HepG2 (cell line): ENCODE results near the gene BRSK2. TPM values are rescaled to one million over a fixed set of nuclear protein-coding genes. Genes with fewer than 3 reads are reported as not detected.

Experiments
- ATAC-seq: fragments of 200-7000 bp; cut with Tn5 transposase; 3 replicates; pipeline ENCODE4 v1.9.1; 2020; ENCODE audit warnings: mild to moderate bottlenecking, moderate library complexity
- BruUV-seq: library from RNA; stranded (reverse); fragments of 400-500 nt; replicated peaks from 2 replicates; lab custom pipeline; 2021; lab: Mats Ljungman, UMichigan
- CTCF ChIA-PET: fragments of 300-600 bp; formaldehyde crosslinking; extraction: SDS; loops from one replicate; lab custom pipeline; 2021; ENCODE audit warnings: low total read pairs, inconsistent platforms, low intra/inter-chr PET ratio; lab: Yijun Ruan, JAX
- POLR2A ChIA-PET: fragments of 350-600 bp; sonication (Branson Sonifier 250); formaldehyde crosslinking; loops from one replicate; lab custom pipeline; 2020; ENCODE audit warnings: antibody characterized with exemption, inconsistent platforms; lab: Yijun Ruan, JAX
- DNase-seq: peaks from one replicate; pipeline ENCODE4 v3.0.0-alpha.2; 2015; ENCODE audit warnings: low spot score
- FAIRE-seq: peaks from 3 replicates; lab custom pipeline; 2011; peaks lifted over from hg19 to GRCh38; lab: Jason Lieb, UNC
- H2AFZ ChIP-seq: one replicate; pipeline ENCODE4 v1.6.1; 2011; ENCODE audit warnings: low read length, inconsistent platforms
- H3K27ac ChIP-seq: fragments of 300-600 bp; 3 replicates; pipeline ENCODE4 v1.8.0; 2011; ENCODE audit warnings: mixed run types, mild to moderate bottlenecking, mixed read lengths, low read length, inconsistent platforms; ENCODE audit not compliant: insufficient read depth; ENCODE audit errors: extremely low read length
- H3K27me3 ChIP-seq, 2 experiments: fragments of 200-600 bp in 1 of 2; 2 replicates in 1 of 2; 3 replicates in 1 of 2; pipeline versions ENCODE4 v1.6.0 to v1.8.0; 2011; ENCODE audit warnings: low read length in 2 of 2, mild to moderate bottlenecking in 2 of 2, moderate library complexity in 2 of 2, inconsistent platforms in 1 of 2; ENCODE audit not compliant: insufficient read depth in 2 of 2, control insufficient read depth in 1 of 2
- H3K36me3 ChIP-seq, 2 experiments: fragments of 200-600 bp in 1 of 2; replicated peaks in 1 of 2; 2 replicates in 1 of 2; 3 replicates in 1 of 2; pipeline versions ENCODE4 v1.5.1 to v1.8.0; 2011; ENCODE audit warnings: low read length in 2 of 2, inconsistent platforms in 1 of 2; ENCODE audit not compliant: insufficient read depth in 2 of 2, control insufficient read depth in 1 of 2
- H3K4me1 ChIP-seq: 2 replicates; pipeline ENCODE4 v1.5.1; 2012; ENCODE audit warnings: low read length, inconsistent platforms; ENCODE audit not compliant: insufficient read depth
- H3K4me2 ChIP-seq: 2 replicates; pipeline ENCODE4 v1.6.0; 2011; ENCODE audit warnings: low read depth, low read length, inconsistent platforms
- H3K4me3 ChIP-seq, 3 experiments: fragments of 200-600 bp in 1 of 3; sonication (generic), shearing (Covaris generic) in 1 of 3; replicated peaks in 1 of 3; 2 replicates each; pipeline ENCODE4 v1.5.1; 2011 to 2016; ENCODE audit warnings: low read length in 3 of 3, inconsistent platforms in 2 of 3, low read depth in 2 of 3, mild to moderate bottlenecking in 2 of 3, control low read depth in 1 of 3, mixed read lengths in 1 of 3; ENCODE audit not compliant: insufficient read depth in 1 of 3
- H3K79me2 ChIP-seq: one replicate; pipeline ENCODE4 v1.6.1; 2011; ENCODE audit warnings: low read length, inconsistent platforms; ENCODE audit not compliant: insufficient read depth
- H3K9ac ChIP-seq: 2 replicates; pipeline ENCODE4 v1.6.0; 2011; ENCODE audit warnings: mild to moderate bottlenecking, low read depth, low read length, inconsistent platforms; ENCODE audit not compliant: insufficient read depth
- H3K9me3 ChIP-seq: 2 replicates; pipeline ENCODE4 v1.5.1; 2012; ENCODE audit warnings: mild to moderate bottlenecking, low read length
- H4K20me1 ChIP-seq: 2 replicates; pipeline ENCODE4 v1.6.0; 2011; ENCODE audit warnings: inconsistent platforms, mild to moderate bottlenecking, low read length, moderate library complexity; ENCODE audit not compliant: insufficient read depth
- FIP1L1 ChIP-seq: fragments of 200-400 bp; formaldehyde crosslinking; IDR thresholded peaks from 2 replicates; pipeline ENCODE4 v1.6.1; 2018; ENCODE audit warnings: low read depth, mild to moderate bottlenecking, low read length, moderate library complexity, borderline replicate concordance; ENCODE audit not compliant: insufficient read depth
- FOXK2 ChIP-seq: fragments of 450-650 bp; IDR thresholded peaks from 2 replicates; pipeline ENCODE4 v1.6.1; 2016
- GPBP1L1 ChIP-seq: sonication (generic); formaldehyde crosslinking; IDR thresholded peaks from 2 replicates; pipeline ENCODE4 v1.5.0; 2020; ENCODE audit warnings: mild to moderate bottlenecking, missing genetic modification reagents
- GTF3A ChIP-seq: sonication (generic); formaldehyde crosslinking; conservative IDR thresholded peaks from 2 replicates; pipeline ENCODE4 v1.4.0; 2020; ENCODE audit warnings: mild to moderate bottlenecking, missing genetic modification reagents
- GZF1 ChIP-seq: sonication (generic); formaldehyde crosslinking; IDR thresholded peaks from 2 replicates; pipeline ENCODE4 v1.5.1; 2020; ENCODE audit warnings: mild to moderate bottlenecking, missing genetic modification reagents
- JUN ChIP-seq: sonication (generic); formaldehyde crosslinking; IDR thresholded peaks from 2 replicates; pipeline ENCODE4 v1.4.0; 2020; ENCODE audit warnings: mild to moderate bottlenecking, missing genetic modification reagents
- MED13 ChIP-seq: sonication (generic); formaldehyde crosslinking; IDR thresholded peaks from 2 replicates; pipeline ENCODE4 v1.5.0; 2020; ENCODE audit warnings: missing genetic modification reagents
- PBX2 ChIP-seq: IDR thresholded peaks from 2 replicates; pipeline ENCODE4 v1.6.1; 2016; ENCODE audit warnings: control low read depth
- RBM22 ChIP-seq: fragments of 200-400 bp; formaldehyde crosslinking; optimal IDR thresholded peaks from 2 replicates; pipeline ENCODE3; 2017; ENCODE audit warnings: mild to moderate bottlenecking, low read length, moderate library complexity
- RCOR2 ChIP-seq: IDR thresholded peaks from 2 replicates; pipeline ENCODE4 v1.6.1; 2016; ENCODE audit warnings: missing biosample characterization, missing genetic modification reagents
- ZMYM4 ChIP-seq: sonication (generic); formaldehyde crosslinking; IDR thresholded peaks from 2 replicates; pipeline ENCODE4 v1.8.1; 2023; ENCODE audit warnings: mild to moderate bottlenecking, missing genetic modification reagents
- ZNF136 ChIP-seq: sonication (generic); formaldehyde crosslinking; IDR thresholded peaks from 2 replicates; pipeline ENCODE4 v1.8.1; 2022; ENCODE audit warnings: low read depth, mild to moderate bottlenecking, moderate library complexity, missing genetic modification reagents
- ZNF20 ChIP-seq: sonication (generic); formaldehyde crosslinking; IDR thresholded peaks from 2 replicates; pipeline ENCODE4 v1.4.0; 2020; ENCODE audit warnings: mild to moderate bottlenecking, moderate library complexity, missing genetic modification reagents
- ZNF225 ChIP-seq: sonication (generic); formaldehyde crosslinking; IDR thresholded peaks from 2 replicates; pipeline ENCODE4 v1.4.0; 2020; ENCODE audit warnings: mild to moderate bottlenecking, missing genetic modification reagents
- ZNF432 ChIP-seq: sonication (generic); formaldehyde crosslinking; IDR thresholded peaks from 2 replicates; pipeline ENCODE4 v1.5.0; 2020; ENCODE audit warnings: missing genetic modification reagents, mild to moderate bottlenecking, borderline replicate concordance
- ZNF501 ChIP-seq: sonication (generic); formaldehyde crosslinking; IDR thresholded peaks from 2 replicates; pipeline ENCODE4 v1.5.1; 2020; ENCODE audit warnings: mild to moderate bottlenecking, moderate library complexity, missing genetic modification reagents
- ZNF766 ChIP-seq: sonication (generic); formaldehyde crosslinking; IDR thresholded peaks from 2 replicates; pipeline ENCODE4 v1.5.0; 2020; ENCODE audit warnings: missing genetic modification reagents, borderline replicate concordance
- WGBS: methylation state at CpG from one replicate; pipeline ENCODE4 v1.1.6; 2017; ENCODE audit warnings: low lambda C conversion rate; 5-methylcytosine and 5-hydroxymethylcytosine counted together
- in situ Hi-C: cut with HindIII; loops from 2 replicates; pipeline ENCODE4 v1.10.0; 2017; ENCODE audit warnings: low pct_unique_long_range_greater_than_20kb; ENCODE audit not compliant: extremely low pct_ligation_motif_present
- intact Hi-C: fragments of 100-400 bp; cut with micrococcal nuclease; formaldehyde crosslinking; loops from one replicate; pipeline ENCODE4 v1.10.0; 2022; ENCODE audit not compliant: unreplicated experiment
- polyA plus RNA-seq, 8 experiments: library from polyadenylated mRNA; depleted of rRNA in 3 of 8; stranded (reverse) in 7 of 8; unstranded in 1 of 8; fragments of >200 nt; fragmentation: Illumina TruSeq in 4 of 8; extraction: Trizol in 4 of 8; gene quantifications; 2 replicates each; pipeline versions ENCODE4 v1.2.1 to v1.2.3, GENCODE V29; 2011 to 2016; ENCODE audit warnings: low read depth in 4 of 8, missing spikeins in 1 of 8, mixed read lengths in 1 of 8; ENCODE audit not compliant: insufficient read depth in 1 of 8
- total RNA-seq, 5 experiments: library from RNA; depleted of rRNA; stranded (reverse); fragments of >200 nt; fragmentation: Illumina TruSeq; extraction: Trizol; gene quantifications; 2 replicates each; pipeline ENCODE4 v1.2.3, GENCODE V29; 2016; ENCODE audit warnings: low read depth in 1 of 5

BRSK2 gene
- total and polyA plus RNA-seq, 2 of the 13 experiments (the other 11 are each of a cell fraction or from before 2014, with no cell fraction given), result 0.74 to 1.1 TPM

GRCh38 chr11:1444823-1445422 lies 55.2 kb downstream of the BRSK2 start:
- H4K20me1 ChIP-seq, result peaks cover 5% of the 10 kb centered on the region; the same call in 1 of the 2 replicates
- FAIRE-seq (no peak), DNase-seq (no peak), ATAC-seq (no peak)
- WGBS, result 48% methylated on average over 27 of the region's 32 CpGs
- no peak overlapping the region for H2AFZ ChIP-seq
- no peak for TF ChIP-seq ZNF766 (CRISPR knock-in tag)
- TF ChIP-seq ZNF432 (CRISPR knock-in tag), result no peak
- TF ChIP-seq RCOR2, result no peak
- TF ChIP-seq RBM22, result no peak
- TF ChIP-seq MED13 (CRISPR knock-in tag), result no peak
- no peak for TF ChIP-seq ZNF136 (CRISPR knock-in tag)
- TF ChIP-seq ZNF20 (CRISPR knock-in tag), result no peak
- H3K27ac ChIP-seq, result no peak overlapping the region
- H3K36me3 ChIP-seq, result no peaks in the 10 kb centered on the region
- no peaks in the 10 kb centered on the region for H3K79me2 ChIP-seq
- H3K4me1 ChIP-seq, result no peaks in the 10 kb centered on the region
- peaks cover 5 to 22% of the 10 kb centered on the region in 2 experiments; a peak in 4 of 5 replicates for H3K27me3 ChIP-seq
- ChIA-PET CTCF (no interaction called here), POLR2A (no interaction called here)
- H3K4me2 ChIP-seq, result no peak overlapping the region
- intact Hi-C loops (no loop called here), in situ Hi-C loops (no loop called here)
- no peak overlapping the region for H3K9ac ChIP-seq
- no TSS peak for BruUV-seq
- no peaks in the 10 kb centered on the region for H3K9me3 ChIP-seq
- no peak overlapping the region for H3K4me3 ChIP-seq

- ATAC-seq (no peak), DNase-seq (no peak), FAIRE-seq (no peak)
- Histone ChIP-seq H4K20me1 (peaks cover 5% of the 10 kb centered on the region; the same call in 1 of the 2 replicates), H3K9me3 (no peaks in the 10 kb centered on the region), H3K27me3 (peaks cover 5 to 22% of the 10 kb centered on the region in 2 experiments; a peak in 4 of 5 replicates), H3K36me3 (no peaks in the 10 kb centered on the region), H3K27ac (no peak overlapping the region), H3K79me2 (no peaks in the 10 kb centered on the region), H3K4me3 (no peak overlapping the region), H3K4me2 (no peak overlapping the region), H3K4me1 (no peaks in the 10 kb centered on the region), H3K9ac (no peak overlapping the region), H2AFZ (no peak overlapping the region)
- CTCF ChIA-PET, result no interaction called here
- in situ Hi-C loops (no loop called here), intact Hi-C loops (no loop called here)
- BruUV-seq, result no TSS peak
- 71% methylated on average over 16 of the region's 30 CpGs for WGBS
- POLR2A ChIA-PET, result no interaction called here
- TF ChIP-seq ZNF501 (CRISPR knock-in tag), result no peak
- no peak for TF ChIP-seq GZF1 (CRISPR knock-in tag)
- no peak for TF ChIP-seq FIP1L1
- no peak for TF ChIP-seq ZMYM4 (CRISPR knock-in tag)
- no peak for TF ChIP-seq GPBP1L1 (CRISPR knock-in tag)
- TF ChIP-seq JUN (CRISPR knock-in tag), result no peak
- TF ChIP-seq ZNF225 (CRISPR knock-in tag), result no peak
- TF ChIP-seq PBX2, result no peak
- TF ChIP-seq GTF3A, result no peak
- no peak for TF ChIP-seq FOXK2
These were observed 56.2 kb downstream of the BRSK2 start for GRCh38 chr11:1445741-1446445.
